NOMO-1 treated with DMSO at 0.1 percent for 48 hours (cell line): ENCODE data around the gene SLC22A5.
"Not testable (repeated sequence)": the region's sequence is repeated elsewhere in the genome, so short reads cannot be mapped to it uniquely, and the experiment has no call there.

Experiments
- DNase-seq: peaks from one replicate; lab custom pipeline; 2025; ENCODE audit not compliant: unreplicated experiment; lab: John Stamatoyannopoulos, UW

The SLC22A5 gene

DNA sequence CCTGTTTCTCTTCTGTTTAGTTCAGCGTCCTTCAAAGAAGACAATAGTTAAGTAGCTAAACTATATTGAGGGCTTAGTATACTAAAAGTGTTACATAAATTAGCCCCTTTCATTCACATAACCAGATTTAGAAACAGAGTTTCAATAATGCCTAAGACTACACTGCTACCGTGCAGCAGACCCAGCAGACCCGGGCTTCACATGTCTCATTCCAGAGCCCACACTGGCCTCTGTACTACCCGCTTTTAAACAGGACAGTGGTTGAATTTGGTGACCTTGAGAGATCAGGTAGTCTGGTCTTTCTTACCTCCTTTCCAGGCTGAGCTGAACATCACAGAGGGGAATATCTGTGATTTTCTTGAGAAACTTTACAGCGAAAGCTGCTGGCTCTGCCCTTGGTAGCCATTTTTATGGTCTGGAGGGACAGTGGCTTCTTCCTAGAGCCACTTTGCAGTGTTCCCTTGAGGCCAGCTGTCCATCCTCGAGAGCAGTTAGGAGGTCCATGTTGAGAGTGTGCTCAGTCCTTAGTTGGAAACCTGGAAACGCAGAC lies 56.5 kb downstream of the SLC22A5 start:
- DNase-seq: no peak

DNA sequence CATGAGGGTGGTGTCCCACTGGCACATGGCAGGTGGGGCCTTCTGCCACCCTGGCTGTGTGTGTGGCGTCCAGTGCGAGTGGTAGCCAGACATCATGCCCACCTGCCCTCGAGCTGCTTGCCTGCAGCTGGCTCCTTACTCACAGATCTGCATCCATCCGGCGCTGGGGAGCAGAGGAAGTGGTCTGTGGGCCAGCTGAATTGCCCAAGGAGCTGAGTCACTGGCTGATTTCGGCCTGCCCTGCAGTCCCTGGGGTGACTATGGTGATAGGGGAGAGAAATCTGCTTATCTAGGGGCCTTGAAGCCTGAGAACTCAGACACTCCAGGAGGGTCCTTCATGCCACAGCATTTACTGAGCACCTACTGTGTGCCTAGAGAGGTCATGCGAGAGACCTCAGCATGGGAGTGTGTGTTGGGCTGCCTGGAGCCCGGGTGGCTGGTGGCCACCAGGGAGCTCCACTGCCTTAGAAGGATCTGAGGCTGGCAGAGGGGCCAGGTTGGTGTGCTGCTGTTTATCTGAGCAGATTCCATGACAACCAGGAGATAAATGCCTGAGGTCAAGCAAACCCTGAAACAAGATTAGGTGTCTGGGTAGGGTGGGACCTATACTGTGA lies 57.1 kb downstream of the SLC22A5 start:
- DNase-seq: peak; percentile 95

DNA sequence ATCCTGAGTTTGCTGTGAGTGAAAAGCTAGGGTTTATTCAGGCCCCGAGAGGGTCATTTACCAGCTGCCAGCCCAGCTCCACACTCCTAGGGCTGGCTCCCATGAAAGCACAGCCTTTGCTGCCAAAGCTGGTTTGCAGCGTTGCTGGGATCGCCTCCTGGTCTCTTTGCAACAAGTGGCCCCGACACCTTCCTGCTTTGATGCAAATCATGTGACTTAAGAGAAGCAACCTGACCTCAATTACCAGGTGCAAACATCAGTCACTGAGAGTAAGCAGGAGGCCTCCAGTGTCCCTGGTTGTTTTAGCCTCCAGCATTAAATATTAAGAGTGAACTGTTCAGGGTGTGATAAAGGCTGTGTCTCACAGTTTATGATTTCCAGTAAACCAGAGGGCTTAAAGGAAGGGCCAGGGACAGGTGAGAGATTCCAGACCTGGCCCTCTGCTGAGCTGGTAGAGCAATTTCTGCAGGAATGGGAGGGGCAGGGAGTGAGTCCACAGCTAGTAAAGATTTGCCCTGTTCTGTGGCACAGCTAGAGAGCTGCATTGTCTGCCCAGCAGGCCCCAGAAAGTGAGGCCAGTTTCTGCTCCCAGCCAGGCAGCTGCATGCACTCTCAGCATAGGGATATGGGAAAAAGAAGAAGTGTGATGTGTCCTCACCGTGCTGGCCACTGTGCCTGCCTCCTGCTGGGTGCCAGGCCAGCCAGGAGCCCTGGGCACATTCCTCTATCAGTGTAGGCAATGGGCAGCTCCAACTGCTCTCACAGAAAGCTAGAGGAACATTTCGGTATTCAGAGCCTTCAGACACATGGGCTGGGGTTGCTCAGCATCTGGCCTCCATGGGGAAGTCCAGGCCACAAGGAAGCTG lies 58.0 kb downstream of the SLC22A5 start:
- peak; percentile 43 for DNase-seq

DNA sequence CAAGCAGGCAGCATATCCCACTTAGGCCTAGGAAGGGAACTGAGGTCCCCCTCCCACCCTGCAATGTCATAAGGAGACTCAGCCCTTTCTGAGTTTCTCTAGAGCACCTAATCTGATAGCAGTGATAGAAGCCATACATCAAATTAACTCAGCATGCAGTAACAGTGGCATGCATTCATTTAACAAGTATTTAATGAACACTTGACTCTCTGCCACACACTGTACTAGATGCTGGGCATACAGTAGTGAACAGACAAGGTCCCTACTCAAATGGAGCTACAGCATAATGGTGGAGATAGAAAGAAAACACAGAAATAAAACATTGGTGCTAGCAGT lies 58.6 kb downstream of the SLC22A5 start:
- no peak for DNase-seq

DNA sequence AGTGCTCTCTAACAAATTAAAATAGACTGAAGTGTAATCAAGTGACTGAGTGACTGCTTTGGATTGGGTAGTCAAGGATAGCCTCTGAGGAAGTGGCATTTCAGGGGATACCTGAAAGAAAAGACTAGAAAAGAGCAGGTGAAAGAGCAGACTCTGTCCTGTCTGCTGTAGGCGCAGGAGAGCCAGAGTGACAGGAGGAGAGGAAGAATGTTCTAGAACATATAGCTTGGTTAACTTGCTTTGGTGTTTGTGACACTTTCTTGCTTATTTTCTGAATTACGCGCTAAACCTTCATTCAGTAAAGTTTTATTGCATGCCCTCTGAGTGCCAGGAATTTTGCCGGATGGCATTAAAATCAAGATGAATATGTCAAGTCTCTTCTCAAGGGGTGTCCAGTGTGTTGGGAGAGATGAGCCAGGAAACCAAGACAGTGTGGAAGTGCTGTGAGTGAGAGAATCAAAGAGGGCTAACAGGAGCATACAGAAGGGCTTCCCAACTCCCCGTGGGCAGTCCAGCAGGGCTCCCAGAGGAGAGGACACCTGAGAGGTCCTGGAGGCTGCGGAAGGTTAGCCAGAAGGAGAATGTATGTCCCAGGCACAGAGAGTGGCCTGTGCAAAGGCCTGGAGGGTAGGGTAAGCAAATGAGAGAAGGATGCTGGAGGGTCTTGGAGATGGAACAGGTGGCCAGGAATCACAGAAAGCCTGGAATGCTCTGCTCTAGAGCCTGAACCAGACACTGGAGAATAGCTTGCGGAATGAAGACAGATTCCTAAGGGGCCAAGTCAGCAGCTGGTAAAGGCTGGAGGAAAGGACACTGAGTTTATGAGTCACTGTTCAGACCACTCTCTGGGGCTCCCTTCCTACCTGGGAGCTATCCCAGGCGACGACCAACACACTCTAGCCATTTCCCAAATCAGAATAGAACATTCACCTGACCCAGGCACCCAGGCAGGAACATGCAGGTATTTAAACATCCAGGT lies 59.3 kb downstream of the SLC22A5 start:
- DNase-seq: no peak

DNA sequence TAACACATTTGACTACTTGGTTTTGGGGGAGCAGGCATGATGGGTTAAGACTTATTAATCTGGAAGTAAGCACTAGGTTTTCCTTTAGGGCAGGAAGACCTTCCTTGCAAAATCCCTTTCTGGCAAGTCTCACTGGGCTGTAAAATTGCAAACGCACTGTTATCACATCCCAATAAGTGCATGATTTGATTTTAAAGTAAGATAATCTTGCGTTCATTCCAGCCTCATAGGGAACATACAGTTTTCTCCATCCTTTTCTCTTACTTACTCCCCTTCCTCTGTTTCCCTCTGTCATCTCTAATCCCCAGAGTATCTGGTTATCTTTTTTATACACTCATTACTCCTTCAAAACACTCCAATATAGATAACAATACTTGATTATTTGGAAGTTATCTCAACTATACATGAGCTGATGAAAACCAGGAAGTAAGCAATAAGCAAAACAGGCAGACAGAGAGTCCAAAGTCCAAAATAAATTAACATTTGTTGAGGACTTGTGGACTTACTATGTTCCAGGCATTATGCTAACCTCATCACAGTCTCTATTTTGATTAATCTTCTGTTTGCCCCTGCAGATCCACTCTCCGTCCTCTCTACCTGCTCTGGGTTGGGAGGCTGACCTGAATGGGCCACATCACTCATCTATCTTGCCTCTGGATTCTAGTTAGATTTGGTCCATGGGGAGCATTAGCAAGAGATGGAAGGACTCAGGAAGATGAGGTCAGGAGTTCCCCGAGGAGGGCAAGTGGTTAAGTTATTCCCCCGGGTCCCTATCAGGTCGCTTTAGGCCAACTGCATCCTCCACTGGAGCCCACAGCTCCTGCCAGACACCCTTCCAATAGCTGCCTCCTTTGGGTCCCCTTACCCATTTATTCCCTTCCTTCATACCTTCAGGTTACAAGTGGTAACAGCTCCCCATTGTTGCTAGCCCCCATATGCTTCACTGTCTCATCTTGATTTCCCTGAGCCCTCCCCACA lies 60.2 kb downstream of the SLC22A5 start:
- DNase-seq: peak; percentile 47

DNA sequence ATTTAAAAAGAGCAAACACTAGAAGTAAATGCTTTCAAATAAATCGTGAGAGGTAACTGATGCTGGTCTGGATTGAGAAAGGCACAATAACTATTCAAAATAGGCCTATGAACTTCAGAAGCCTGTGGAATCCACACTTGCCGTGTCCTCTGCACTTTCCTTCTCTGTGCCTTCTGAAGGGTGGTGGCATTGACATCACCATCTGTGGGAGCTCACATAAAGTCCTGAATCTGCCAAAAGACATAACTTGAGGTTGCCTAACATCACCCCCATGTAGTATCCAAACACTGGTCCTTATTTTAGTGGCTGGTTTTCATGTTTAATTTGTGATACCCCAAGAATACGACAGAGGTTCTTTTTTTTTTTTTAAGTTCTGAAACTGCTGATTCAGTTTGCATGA lies 61.2 kb downstream of the SLC22A5 start:
- DNase-seq: no peak

DNA sequence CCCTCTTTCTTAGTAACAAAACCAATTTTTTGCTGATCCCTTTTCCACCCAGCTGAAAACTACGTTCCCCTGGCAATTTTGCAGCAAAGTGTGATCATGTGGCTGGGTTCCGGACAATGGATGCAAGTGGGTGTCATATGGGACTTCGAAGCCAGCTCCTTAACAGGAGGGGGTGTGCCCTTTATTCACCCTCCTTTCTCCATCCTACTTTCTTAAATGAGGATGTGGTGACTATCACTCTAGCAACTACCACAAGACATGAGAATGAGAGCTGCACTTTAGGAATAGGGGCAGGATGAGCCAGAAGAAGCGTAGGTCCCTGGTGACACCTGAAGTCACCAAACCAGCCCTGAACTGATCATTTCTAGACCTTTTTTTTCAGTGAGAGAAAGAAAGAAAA lies 62.1 kb downstream of the SLC22A5 start:
- peak; percentile 51 for DNase-seq

DNA sequence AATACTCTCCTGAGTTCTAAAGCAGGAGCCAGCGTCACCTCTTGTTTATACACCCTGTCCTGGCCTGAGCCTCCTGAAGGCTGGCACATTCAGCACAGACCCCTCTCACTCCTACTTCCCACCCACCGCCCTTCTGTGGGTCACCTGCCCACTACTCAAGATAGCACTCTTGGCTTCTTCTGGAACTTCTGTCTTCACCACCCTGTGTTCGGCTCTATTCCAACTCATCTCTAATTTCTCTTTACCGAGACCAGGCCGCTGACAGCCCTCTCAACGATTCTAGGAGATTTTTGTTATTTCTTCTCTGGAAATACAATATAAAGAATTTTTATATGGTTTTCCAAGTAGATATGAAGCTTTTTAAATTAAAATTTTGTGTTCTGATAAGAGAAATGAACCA lies 63.6 kb downstream of the SLC22A5 start:
- no peak for DNase-seq

DNA sequence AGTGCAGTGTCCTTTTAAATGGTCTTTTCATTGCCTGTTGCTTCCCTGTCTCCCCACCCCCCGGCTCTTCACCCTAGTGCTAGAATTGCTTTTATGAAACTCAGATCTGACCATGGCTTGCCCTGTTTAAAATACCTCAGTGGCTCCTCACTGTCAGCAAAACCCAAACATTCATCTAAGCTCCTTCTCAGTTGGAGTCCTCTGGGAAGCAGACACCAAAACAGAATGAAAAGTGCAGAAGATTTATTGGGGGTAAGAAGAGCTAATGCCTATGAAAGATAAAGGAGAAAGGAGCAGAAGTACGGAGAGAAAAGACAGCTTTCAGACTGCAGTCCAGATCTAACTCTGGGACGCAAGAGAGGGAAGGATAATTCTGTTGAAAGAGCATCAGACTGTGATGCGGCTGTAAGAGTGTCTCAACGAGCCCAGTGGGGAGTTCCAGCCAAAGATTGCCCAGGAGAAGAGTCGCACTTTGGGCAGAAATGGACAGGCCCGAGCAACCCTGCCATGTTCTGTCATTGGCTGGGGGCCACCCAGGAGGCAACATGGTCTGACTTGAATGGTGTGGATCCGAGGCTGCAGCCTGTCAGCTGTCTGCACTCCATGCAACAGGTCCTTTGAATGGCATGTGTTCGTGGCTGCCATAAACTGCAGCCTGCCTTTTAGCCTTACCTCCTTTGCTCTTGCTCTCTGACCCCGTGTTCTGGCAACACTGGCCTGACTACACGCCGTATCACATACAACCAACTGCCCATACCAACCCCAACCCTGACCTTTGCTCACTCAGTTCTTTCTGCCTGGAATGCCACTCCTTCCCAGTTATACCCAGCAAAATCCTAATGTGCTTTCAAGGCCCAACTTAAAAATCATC lies 65.1 kb downstream of the SLC22A5 start:
- DNase-seq: no peak

DNA sequence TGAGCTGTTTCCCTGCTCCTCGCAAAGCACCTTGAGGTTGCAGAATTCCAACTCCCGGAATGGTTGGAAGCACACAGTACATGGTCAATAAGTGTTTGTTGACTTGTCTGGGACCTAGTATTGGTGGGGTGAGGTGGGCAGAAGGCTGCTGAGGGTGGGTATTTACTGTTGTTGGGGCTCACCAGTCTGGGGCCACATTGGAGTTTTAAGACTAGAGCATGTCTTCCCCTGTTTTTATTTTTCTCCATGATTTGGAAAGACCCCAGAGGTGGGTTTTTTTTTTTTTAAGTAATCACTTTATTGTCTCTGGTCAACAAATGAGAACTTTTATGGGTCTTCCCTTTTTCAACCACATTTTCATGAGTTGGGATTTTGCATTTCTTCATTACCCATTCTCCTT lies 65.9 kb downstream of the SLC22A5 start:
- no peak for DNase-seq

DNA sequence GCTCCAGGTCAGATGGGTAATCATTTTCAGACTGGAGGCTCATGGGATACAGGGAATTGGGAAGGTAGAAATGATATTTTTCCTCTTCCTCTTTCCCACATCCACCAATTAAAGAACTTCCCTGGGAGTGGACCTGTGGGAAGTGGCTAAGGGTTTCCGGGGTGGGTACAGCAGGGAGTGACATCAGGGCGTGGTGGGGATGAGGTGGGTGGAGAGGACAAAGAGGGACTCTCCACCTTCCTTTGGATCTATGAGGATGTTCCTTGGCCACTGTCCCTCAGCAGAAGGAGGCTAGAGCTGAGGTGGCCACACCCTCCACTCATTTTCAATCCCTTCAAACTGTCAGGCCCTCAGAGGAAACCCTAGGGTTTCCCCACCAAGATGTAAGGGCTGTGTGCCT lies 66.4 kb downstream of the SLC22A5 start:
- DNase-seq: no peak

DNA sequence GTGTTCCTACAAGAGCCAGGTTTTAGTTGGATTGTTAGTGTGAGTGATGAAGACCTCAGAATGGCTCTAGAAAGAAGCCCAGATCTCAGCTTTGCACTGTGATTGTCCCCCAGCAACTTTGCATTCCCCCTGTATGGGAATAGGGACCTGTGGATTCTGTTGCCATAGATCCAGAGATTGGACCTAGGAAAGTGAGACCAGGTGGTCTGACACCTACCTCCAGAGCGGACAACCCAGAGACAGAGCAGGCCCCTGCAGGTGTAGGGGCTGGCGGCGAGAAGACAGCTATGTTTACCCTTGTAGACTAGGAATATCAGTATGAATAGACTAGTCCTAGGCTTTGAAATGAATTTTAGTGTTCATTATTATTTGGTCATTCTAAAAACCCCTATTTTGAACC lies 67.4 kb downstream of the SLC22A5 start:
- DNase-seq: no peak

DNA sequence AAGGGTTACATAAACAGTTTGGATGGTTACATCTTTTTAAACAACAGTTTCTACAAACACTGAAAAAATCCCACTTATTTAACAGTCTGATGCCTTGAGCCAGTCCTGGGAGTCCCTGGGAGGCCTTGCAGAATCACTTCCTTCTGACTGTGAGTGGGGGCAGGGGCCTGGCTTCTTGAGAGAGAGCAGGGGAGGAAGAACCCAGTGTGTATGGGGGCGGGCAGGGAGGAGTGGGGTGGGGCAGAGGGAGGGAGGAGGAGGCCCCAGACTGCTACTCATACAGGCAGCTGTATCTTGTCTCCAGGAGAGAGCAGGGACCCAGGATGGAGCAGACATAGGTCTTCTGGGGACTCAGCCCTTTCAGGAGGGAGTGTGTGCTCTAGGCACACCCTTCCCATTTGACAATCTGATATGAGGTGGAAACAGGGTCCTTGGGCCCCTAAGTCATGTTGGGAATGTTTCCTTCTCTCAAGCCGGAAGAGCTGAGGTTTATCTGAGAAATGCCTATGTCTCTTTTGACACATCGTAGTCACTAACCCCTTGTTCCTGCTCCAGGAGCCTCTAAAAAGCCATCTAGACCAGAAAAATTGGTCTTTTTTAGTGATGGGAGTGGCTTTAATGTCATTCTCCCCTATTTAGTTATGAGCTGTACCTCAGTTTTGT lies 68.2 kb downstream of the SLC22A5 start:
- peak; percentile 90 for DNase-seq

DNA sequence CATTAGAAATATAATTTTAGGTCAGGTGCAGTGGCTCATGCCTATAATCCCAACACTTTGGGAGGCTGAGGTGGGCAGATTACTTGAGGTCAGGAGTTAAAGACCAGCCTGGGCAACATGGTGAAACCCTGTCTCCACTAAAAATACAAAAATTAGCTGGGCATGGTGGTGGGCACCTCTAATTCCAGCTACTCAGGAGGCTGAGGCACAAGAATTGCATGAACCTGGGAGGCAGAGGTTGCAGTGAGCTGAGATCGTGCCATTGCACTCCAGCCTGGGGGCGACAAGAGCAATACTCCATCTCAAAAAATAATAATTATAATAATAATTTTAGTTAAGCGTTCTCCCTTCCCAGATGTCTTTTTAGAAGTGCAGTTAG lies 68.7 kb downstream of the SLC22A5 start:
- DNase-seq: not testable (repeated sequence)

DNA sequence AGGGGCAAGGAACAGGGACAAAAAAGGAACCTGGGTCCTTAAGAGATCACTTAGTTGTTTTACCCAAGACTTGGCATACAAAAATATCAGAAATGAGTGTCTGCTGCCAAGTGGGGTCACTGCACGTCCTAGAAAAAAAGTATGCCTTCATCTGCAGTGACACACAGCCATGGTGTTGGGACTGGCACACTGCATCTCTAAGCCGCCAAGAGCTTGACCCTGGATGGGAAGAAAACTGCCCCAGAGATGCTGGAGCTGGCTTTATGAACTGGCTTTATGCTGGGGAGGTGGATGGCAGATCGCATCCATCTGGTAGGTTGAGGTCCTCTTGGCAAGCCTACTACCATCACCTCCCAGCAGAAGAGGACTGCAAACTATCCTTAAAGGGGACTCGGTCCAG lies 69.4 kb downstream of the SLC22A5 start:
- DNase-seq: peak; percentile 6

DNA sequence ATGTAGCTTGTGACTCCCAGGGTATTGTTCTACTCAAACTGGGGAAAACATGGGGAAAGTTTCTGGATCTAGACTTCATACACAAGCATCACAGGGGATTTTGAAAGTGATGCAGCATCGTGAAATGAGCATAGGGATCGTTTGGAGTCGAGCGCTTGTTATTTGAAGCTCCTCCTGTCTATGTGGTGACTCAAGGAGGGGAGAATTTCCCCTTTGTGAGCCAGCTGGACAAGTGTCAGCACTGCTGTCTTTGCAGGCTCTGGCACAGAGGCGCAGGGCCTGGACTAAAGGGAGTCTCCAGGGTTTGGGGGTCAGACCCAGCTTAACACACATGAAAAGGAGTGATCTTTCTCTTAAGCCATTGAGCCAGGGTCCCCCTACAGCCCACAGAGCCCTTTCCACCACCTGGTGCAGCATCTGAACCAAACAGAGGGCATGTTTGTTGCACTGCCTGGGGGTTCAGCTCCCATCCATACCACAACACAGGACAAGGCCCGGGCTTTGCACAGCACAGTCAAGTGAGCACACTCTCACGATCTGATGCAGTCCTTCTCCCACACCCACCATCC lies 70.1 kb downstream of the SLC22A5 start:
- no peak for DNase-seq

DNA sequence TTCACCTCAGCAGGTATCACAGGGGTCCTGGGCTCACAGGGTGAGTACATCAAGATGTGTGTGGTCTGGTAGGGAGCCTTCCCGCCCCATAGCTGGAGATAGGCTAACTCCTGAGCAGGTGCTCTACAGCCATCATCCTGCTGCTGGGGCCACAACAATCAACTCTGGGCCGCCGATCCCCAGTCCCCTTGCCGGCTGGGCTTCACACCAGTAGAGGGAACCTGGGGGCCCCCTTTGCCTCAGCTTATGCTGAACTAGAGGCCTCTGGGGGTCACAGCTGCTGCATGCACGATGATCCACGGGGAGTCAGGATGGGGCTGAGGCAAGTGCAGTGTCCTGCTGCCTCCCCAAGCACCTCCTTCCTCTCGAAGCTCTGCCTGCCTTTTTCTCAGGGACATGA lies 74.6 kb downstream of the SLC22A5 start:
- no peak for DNase-seq
